WTC11 (cell line): Measurements from ENCODE around the gene NEK6.

Experiments
- AFF4 ChIP-seq: sonication (generic); formaldehyde crosslinking; IDR thresholded peaks from 2 replicates; pipeline ENCODE4 v1.8.1; 2023; ENCODE audit warnings: mild to moderate bottlenecking, missing genetic modification reagents, borderline replicate concordance
- CREB1 ChIP-seq: sonication (generic); formaldehyde crosslinking; IDR thresholded peaks from 2 replicates; pipeline ENCODE4 v1.8.0; 2023; ENCODE audit warnings: mild to moderate bottlenecking, missing genetic modification reagents
- CTCF ChIP-seq: fragments of 200-600 bp; IDR thresholded peaks from 2 replicates; pipeline ENCODE4 v1.8.0; 2022; ENCODE audit warnings: antibody characterized with exemption
- HMGA2 ChIP-seq: fragments of 250-450 bp; sonication (Bioruptor Pico); IDR thresholded peaks from 2 replicates; pipeline ENCODE4 v1.4.0; 2021; ENCODE audit warnings: mild to moderate bottlenecking, moderate library complexity
- JUN ChIP-seq: sonication (generic); formaldehyde crosslinking; IDR thresholded peaks from 2 replicates; pipeline ENCODE4 v1.8.0; 2023; ENCODE audit warnings: mild to moderate bottlenecking, missing genetic modification reagents
- NFYB ChIP-seq: sonication (generic); formaldehyde crosslinking; conservative IDR thresholded peaks from 2 replicates; pipeline ENCODE4 v1.8.0; 2022; ENCODE audit warnings: low read depth, missing genetic modification reagents
- TEAD4 ChIP-seq: sonication (generic); formaldehyde crosslinking; IDR thresholded peaks from 2 replicates; pipeline ENCODE4 v1.8.0; 2022; ENCODE audit warnings: mild to moderate bottlenecking, missing genetic modification reagents
- ZNF138 ChIP-seq: sonication (generic); formaldehyde crosslinking; conservative IDR thresholded peaks from 2 replicates; pipeline ENCODE4 v1.8.1; 2022; ENCODE audit warnings: mild to moderate bottlenecking, moderate library complexity, missing genetic modification reagents
- ZNF232 ChIP-seq: sonication (generic); formaldehyde crosslinking; IDR thresholded peaks from 2 replicates; pipeline ENCODE4 v1.8.0; 2022; ENCODE audit warnings: mild to moderate bottlenecking, missing genetic modification reagents

- TF ChIP-seq ZNF232 (CRISPR knock-in tag) (no peak), NFYB (CRISPR knock-in tag) (no peak), CTCF (no peak), TEAD4 (no peak), JUN (no peak), CREB1 (CRISPR knock-in tag) (no peak), ZNF138 (no peak), HMGA2 (no peak), AFF4 (CRISPR knock-in tag) (no peak)
Observed at GRCh38 chr9:124209774-124210173, 48.0 kb upstream of the NEK6 start.
